ENCODE results near the gene RNF223.

RNF223 gene

GRCh38 chr1:1063945-1064831 lies 9.9 kb downstream of the RNF223 start:
- H3K27me3 ChIP-seq (replicated peaks; ENCODE audit: control insufficient read depth, insufficient read depth, low read length) = no peaks in the 10 kb centered on the region
- DNase-seq (ENCODE audit: extremely low read depth, insufficient read length) = peak; percentile 91
- peak overlapping the region; percentile 62 for H3K4me3 ChIP-seq (replicated peaks; ENCODE audit: low read depth, low read length)
- no peaks in the 10 kb centered on the region for H3K36me3 ChIP-seq (ENCODE audit: control insufficient read depth, insufficient read depth, low read length)
- peak; percentile 94 for TF ChIP-seq CTCF (IDR thresholded peaks at IDR 0.05; ENCODE audit: insufficient read depth, low read length, poor library complexity, severe bottlenecking)

GRCh38 chr1:1063261-1063944 lies 10.7 kb downstream of the RNF223 start:
- H3K27me3 ChIP-seq (replicated peaks; ENCODE audit: control insufficient read depth, insufficient read depth, low read length) = no peaks in the 10 kb centered on the region
- no peak for DNase-seq (ENCODE audit: extremely low read depth, insufficient read length)
- H3K36me3 ChIP-seq (ENCODE audit: control insufficient read depth, insufficient read depth, low read length) = no peaks in the 10 kb centered on the region
- no peak for TF ChIP-seq CTCF (IDR thresholded peaks at IDR 0.05; ENCODE audit: insufficient read depth, low read length, poor library complexity, severe bottlenecking)
- peak overlapping the region; percentile 62 for H3K4me3 ChIP-seq (replicated peaks; ENCODE audit: low read depth, low read length)

- Histone ChIP-seq H3K36me3 (ENCODE audit: control insufficient read depth, insufficient read depth, low read length) (no peaks in the 10 kb centered on the region), H3K27me3 (replicated peaks; ENCODE audit: control insufficient read depth, insufficient read depth, low read length) (no peaks in the 10 kb centered on the region), H3K4me3 (replicated peaks; ENCODE audit: low read depth, low read length) (peak overlapping the region; percentile 62; the same call in 1 of the 2 replicates)
- no peak for TF ChIP-seq CTCF (IDR thresholded peaks at IDR 0.05; ENCODE audit: insufficient read depth, low read length, poor library complexity, severe bottlenecking)
- no peak for DNase-seq (ENCODE audit: extremely low read depth, insufficient read length)
Observed at GRCh38 chr1:1062348-1063163, 11.6 kb downstream of the RNF223 start.

GRCh38 chr1:1061682-1062345 lies 12.3 kb downstream of the RNF223 start:
- Histone ChIP-seq H3K36me3 (ENCODE audit: control insufficient read depth, insufficient read depth, low read length) (no peaks in the 10 kb centered on the region), H3K4me3 (replicated peaks; ENCODE audit: low read depth, low read length) (peak overlapping the region; percentile 11; the same call in 1 of the 2 replicates), H3K27me3 (replicated peaks; ENCODE audit: control insufficient read depth, insufficient read depth, low read length) (no peaks in the 10 kb centered on the region)
- TF ChIP-seq CTCF (IDR thresholded peaks at IDR 0.05; ENCODE audit: insufficient read depth, low read length, poor library complexity, severe bottlenecking) = no peak
- DNase-seq (ENCODE audit: extremely low read depth, insufficient read length) = no peak

GRCh38 chr1:1060281-1061000 lies 13.7 kb downstream of the RNF223 start:
- no peak for DNase-seq (ENCODE audit: extremely low read depth, insufficient read length)

More at GRCh38 chr1:1060281-1061000, 13.7 kb downstream of the RNF223 start:
- Histone ChIP-seq H3K4me3 (replicated peaks; ENCODE audit: low read depth, low read length) (no peak overlapping the region; the same call in 1 of the 2 replicates), H3K27me3 (replicated peaks; ENCODE audit: control insufficient read depth, insufficient read depth, low read length) (no peaks in the 10 kb centered on the region), H3K36me3 (ENCODE audit: control insufficient read depth, insufficient read depth, low read length) (no peaks in the 10 kb centered on the region)
- no peak for TF ChIP-seq CTCF (IDR thresholded peaks at IDR 0.05; ENCODE audit: insufficient read depth, low read length, poor library complexity, severe bottlenecking)
